Mammary epithelial cell (primary cell): ENCODE measurements around the gene KDM1B.

Source experiments
- CTCF ChIP-seq, 2 donors: IDR thresholded peaks in 1 of 2; conservative IDR thresholded peaks in 1 of 2; 2 replicates each; pipeline ENCODE4 v1.5.1; 2011 to 2012; ENCODE audit warnings: inconsistent platforms in 2 of 2, low read length in 2 of 2, mild to moderate bottlenecking in 2 of 2, control low read depth in 1 of 2, low read depth in 1 of 2; ENCODE audit not compliant: insufficient read depth in 1 of 2; ENCODE audit errors: extremely low read depth in 1 of 2
- EZH2 ChIP-seq: IDR thresholded peaks from 2 replicates; pipeline ENCODE4 v1.6.1; 2012; ENCODE audit warnings: low read length, inconsistent platforms, borderline replicate concordance

GRCh38 chr6:18235524-18235923 is 80.3 kb downstream of the KDM1B start:
- TF ChIP-seq CTCF (conservative IDR thresholded peaks at IDR 0.05 in 1 of 2, IDR thresholded peaks at IDR 0.05 in 1 of 2; ENCODE audit: extremely low read depth in 1 of 2, insufficient read depth in 1 of 2, low read depth in 1 of 2, low read length in 2 of 2) (no peak), EZH2 (no peak)
